HepG2 (cell line): Measurements from ENCODE around the gene VEGFB.

ENCODE experiments used
- CREM ChIP-seq, 2 experiments: sonication (generic) in 1 of 2; formaldehyde crosslinking in 1 of 2; IDR thresholded peaks; 2 replicates each; pipeline versions ENCODE4 v1.4.0 to v1.6.1; 2016 to 2020; ENCODE audit warnings: antibody characterized with exemption in 1 of 2, mild to moderate bottlenecking in 1 of 2, missing genetic modification reagents in 1 of 2
- ETV6 ChIP-seq: sonication (generic); formaldehyde crosslinking; conservative IDR thresholded peaks from 2 replicates; pipeline ENCODE4 v1.4.0; 2020; ENCODE audit warnings: missing genetic modification reagents
- ZBTB1 ChIP-seq: sonication (generic); formaldehyde crosslinking; IDR thresholded peaks from 2 replicates; pipeline ENCODE4 v1.4.0; 2020; ENCODE audit warnings: missing genetic modification reagents, borderline replicate concordance

DNA sequence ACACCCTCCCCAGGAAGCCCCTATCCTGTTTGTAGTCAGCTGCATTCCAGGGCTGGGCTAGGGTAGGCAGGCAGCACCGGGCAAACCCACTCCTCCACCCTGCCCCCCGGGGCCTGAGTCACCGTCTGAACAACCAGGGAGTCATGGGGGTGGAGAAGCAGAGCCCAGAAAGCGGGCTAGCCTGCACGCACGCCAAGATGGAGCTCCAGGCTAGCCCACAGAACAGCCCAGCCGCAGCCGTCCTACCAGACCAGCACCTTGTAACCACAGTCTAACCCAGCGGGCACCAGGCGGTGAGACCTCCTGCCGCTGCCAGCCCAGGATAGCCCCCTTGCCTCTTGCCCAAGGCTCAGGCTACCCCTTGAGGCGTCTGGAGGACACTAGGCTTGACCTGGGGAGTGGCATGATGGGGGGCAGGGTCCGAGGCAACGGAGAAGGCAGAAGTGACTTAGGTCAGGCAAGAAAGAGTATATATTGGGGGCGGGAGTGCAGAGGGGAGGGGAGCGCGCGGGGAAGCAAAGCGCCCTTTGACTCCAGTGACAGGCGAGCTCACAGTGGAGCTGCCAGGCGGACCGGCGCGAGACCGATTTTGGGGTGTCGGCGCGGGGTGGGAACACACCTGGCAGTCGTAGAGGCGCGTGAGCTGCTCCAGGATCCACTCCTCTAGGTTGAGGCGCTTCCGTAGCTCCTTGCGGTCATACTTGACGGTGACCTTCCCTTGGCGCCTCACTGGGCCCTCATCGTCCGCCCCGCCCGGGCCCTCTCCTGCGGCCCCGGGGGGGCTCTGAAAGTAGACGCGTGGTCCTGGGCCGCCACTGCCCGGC lies 11.6 kb downstream of the VEGFB start:
- TF ChIP-seq ZBTB1 (CRISPR knock-in tag) (no peak), CREM (IDR thresholded peaks at IDR 0.05) (no peak), CREM (CRISPR knock-in tag; IDR thresholded peaks at IDR 0.05) (no peak), ETV6 (CRISPR knock-in tag) (no peak)
